Mucosa of rectum (tissue), 2 donors: ENCODE measurements around the gene CDHR2.

Source experiments
- H3K27ac ChIP-seq, 2 donors: one replicate each; pipeline ENCODE4 v1.7.0; 2013; ENCODE audit warnings: inconsistent platforms in 2 of 2, low read depth in 2 of 2, low read length in 2 of 2
- H3K27me3 ChIP-seq, 2 donors: one replicate each; pipeline ENCODE4 v1.7.0; 2013; ENCODE audit warnings: low read length in 2 of 2; ENCODE audit not compliant: control insufficient read depth in 2 of 2, insufficient read depth in 2 of 2
- H3K36me3 ChIP-seq, 2 donors: one replicate each; pipeline ENCODE4 v1.7.0; 2013; ENCODE audit warnings: low read length in 2 of 2; ENCODE audit not compliant: control insufficient read depth in 2 of 2, insufficient read depth in 2 of 2
- H3K4me1 ChIP-seq, 2 donors: one replicate each; pipeline ENCODE4 v1.7.0; 2013; ENCODE audit warnings: low read length in 2 of 2, mild to moderate bottlenecking in 1 of 2; ENCODE audit not compliant: control insufficient read depth in 2 of 2, insufficient read depth in 2 of 2
- H3K4me3 ChIP-seq, 2 donors: one replicate each; pipeline ENCODE4 v1.7.0; 2013; ENCODE audit warnings: low read length in 2 of 2
- H3K9ac ChIP-seq, 2 donors: one replicate each; pipeline ENCODE4 v1.7.0; 2013; ENCODE audit warnings: low read length in 2 of 2, low read depth in 1 of 2, mild to moderate bottlenecking in 1 of 2
- H3K9me3 ChIP-seq, 2 donors: one replicate each; pipeline ENCODE4 v1.7.0; 2013; ENCODE audit warnings: low read length in 2 of 2; ENCODE audit not compliant: control insufficient read depth in 2 of 2
- donor health status: healthy.
- donor health status: Normal muscosa, but diverticular disease.

The CDHR2 gene

DNA sequence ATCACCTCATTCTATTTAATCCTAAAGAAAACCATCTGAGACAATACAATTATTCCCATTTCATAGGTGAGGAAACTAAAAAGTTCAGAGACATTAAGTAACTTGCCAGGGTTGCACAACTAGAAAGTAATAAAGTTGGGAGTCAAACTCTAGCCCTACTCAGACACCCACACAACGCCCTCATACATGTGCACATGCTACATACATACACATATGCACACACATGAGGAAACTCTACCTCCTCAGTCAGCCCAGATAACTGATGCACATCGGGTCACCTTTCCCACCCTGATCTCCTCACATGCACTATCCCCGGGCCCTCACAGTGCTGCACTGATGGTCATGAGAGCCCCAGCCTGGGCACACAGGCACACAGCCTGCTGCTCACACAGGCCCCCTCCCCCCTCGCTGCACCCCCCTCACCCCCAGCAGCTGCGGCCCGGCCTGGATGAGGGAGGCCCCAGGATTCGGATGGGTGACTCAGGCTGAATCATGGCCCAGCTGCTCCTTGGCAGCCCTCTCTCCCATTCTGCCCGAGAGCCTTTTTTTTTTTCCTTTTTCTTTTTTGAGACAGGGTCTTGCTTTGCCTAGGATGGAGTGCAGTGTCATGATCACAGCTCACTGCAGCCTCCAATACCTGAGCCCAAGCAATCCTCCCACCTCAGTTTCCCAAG is 65.8 kb downstream of the CDHR2 start:
- Histone ChIP-seq H3K9ac (no peak overlapping the region), H3K9me3 (no peaks in the 10 kb centered on the region), H3K4me3 (no peak overlapping the region), H3K27ac (no peak overlapping the region), H3K4me1 (peaks cover 0 to 2% of the 10 kb centered on the region in 2 donors), H3K36me3 (no peaks in the 10 kb centered on the region), H3K27me3 (peaks cover 24 to 30% of the 10 kb centered on the region in 2 donors)

DNA sequence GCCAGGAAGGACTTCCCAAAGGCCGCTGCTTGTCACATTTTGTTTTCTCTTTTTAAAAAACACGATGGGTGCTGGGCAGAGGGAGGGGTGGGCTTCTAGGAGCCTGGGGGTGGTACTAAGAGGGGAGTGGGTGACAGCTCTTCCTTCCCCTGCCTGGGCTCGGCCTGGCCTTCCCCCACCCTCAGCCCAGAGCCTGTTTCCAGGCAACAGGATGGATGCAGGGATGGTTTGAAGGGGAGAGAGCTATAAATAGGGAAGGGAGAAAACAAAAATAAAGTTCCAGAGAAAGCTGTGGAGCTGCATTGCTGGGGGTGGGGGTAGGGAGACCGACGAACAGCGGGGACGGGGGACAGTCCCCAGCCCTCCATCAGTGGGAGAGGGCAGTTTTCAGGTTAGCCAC is 67.4 kb downstream of the CDHR2 start:
- H3K9ac ChIP-seq = no peak overlapping the region
- H3K36me3 ChIP-seq = no peaks in the 10 kb centered on the region
- H3K4me3 ChIP-seq = no peak overlapping the region
- no peaks in the 10 kb centered on the region for H3K9me3 ChIP-seq
- H3K27me3 ChIP-seq = peaks cover 37 to 44% of the 10 kb centered on the region in 2 donors
- peaks cover 0 to 2% of the 10 kb centered on the region in 2 donors for H3K4me1 ChIP-seq
- H3K27ac ChIP-seq = no peak overlapping the region

DNA sequence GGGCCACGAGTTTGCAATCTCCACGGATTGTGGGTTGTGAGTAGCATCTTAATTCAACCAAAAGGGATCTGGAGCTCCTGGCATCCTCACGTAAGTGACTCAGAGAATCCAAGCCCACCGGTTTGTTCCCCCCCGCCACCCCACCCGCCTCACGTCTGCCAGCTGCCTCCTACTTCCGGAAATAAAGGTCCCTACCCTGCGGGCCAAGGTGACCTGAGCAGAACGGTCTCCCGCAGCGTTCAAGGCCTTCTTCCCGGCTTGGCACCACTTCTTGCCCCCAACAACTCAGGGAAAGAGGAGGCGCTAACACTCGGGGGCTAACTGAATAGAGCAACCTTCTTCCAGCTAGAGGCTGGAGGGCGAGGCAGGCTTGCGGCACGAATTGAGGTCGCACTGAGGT is 69.6 kb downstream of the CDHR2 start:
- Histone ChIP-seq H3K27me3 (peaks cover 41 to 49% of the 10 kb centered on the region in 2 donors), H3K9me3 (no peaks in the 10 kb centered on the region), H3K27ac (no peak overlapping the region), H3K4me3 (no peak overlapping the region), H3K4me1 (peaks cover 0 to 2% of the 10 kb centered on the region in 2 donors), H3K36me3 (no peaks in the 10 kb centered on the region), H3K9ac (no peak overlapping the region)

DNA sequence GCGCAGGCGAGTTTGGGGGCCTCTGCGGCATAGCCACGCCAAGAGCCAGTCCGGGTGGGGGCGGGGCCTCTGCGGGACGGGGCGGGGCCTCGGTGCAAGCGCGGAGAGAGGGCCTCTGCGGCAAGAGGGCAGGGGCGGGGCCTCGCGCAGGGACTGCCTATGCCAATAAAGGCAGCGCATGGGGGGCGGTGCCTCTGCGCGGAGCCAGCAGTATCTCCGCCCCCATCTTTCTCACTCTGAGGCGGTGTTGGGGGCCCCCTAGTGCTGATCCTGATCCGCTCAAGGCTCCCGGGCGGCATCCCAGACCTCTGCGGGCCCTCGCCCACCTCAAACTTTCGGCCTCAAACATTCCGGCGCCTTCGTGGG is 70.0 kb downstream of the CDHR2 start:
- Histone ChIP-seq H3K4me3 (no peak overlapping the region), H3K9ac (no peak overlapping the region), H3K36me3 (no peaks in the 10 kb centered on the region), H3K4me1 (peaks cover 0 to 2% of the 10 kb centered on the region in 2 donors), H3K27me3 (peaks cover 41 to 53% of the 10 kb centered on the region in 2 donors), H3K27ac (no peak overlapping the region), H3K9me3 (no peaks in the 10 kb centered on the region)

DNA sequence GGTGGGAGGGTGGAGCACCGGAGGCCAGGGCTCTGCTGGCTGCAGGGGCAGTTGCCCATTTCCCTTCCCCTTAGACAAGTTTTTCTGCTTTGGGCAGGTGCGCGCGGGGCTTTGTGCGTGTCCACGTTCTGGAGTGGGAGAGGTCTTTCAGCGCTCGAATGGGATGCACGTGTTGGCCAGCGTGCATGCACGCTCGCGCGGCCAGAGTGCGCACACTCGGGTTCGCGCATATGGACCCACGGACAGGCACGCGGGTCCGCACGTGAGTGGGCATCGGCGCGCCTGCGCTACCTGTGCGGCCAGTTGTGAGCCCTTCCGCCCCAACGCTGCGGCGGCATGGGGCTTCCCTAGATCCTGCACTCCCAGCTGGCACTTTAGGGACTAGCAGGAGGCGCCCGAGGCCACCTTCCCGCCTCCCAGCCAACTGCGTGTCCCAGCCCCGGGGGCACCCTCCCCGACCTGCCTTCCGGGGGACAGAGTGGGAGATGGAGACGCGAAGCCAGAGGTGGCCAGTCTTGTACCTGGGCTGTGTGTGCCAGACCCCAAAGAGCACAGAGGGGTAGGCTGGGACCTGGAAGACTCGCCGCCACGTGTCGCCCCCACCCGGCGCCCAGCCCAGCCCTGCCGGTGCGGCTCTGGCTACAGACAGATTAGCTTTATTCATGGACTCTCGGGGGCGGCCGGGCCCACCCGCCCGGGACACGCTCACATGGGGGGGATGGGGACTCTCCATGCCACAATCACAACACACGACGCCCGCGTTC is 70.6 kb downstream of the CDHR2 start:
- H3K4me1 ChIP-seq = peaks cover 0 to 2% of the 10 kb centered on the region in 2 donors
- H3K27ac ChIP-seq = no peak overlapping the region
- no peaks in the 10 kb centered on the region for H3K36me3 ChIP-seq
- no peak overlapping the region for H3K4me3 ChIP-seq
- H3K9ac ChIP-seq = no peak overlapping the region
- H3K27me3 ChIP-seq = peaks cover 42 to 52% of the 10 kb centered on the region in 2 donors
- H3K9me3 ChIP-seq = no peaks in the 10 kb centered on the region

DNA sequence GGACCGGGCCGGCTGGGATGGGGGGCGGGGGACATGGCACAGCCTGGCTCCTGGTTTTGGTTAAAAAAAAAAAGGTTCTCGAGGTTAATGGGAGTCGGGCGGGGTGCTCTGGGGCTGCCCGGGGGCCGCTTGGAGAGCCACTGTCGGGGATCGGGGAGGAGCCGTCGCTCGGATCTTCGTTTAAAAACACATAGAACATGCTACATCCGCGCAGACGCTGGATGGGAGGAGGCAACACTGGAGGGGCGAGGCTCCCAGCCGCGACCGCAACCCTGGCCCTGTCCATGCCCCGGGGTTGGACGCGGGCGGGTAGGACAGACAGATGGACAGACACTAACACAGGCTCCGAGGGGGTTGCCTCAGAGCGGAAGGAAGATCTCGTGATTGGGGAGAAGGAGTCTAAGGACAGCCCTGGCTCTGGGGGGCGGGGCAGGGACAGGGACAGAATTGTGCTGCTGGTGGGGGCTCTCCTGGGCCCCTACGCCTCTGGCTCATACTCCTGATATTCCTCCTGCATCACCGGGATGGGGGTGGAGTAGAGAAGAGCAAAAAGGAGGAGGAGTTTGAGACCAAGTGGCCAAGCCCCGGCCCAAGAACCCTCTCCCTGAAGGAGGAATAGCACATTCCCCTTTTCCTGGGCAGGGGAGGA is 71.3 kb downstream of the CDHR2 start:
- Histone ChIP-seq H3K36me3 (no peaks in the 10 kb centered on the region), H3K9me3 (no peaks in the 10 kb centered on the region), H3K27ac (no peak overlapping the region), H3K4me3 (no peak overlapping the region), H3K9ac (no peak overlapping the region), H3K4me1 (peaks cover 0 to 2% of the 10 kb centered on the region in 2 donors), H3K27me3 (peaks cover 49 to 54% of the 10 kb centered on the region in 2 donors)

DNA sequence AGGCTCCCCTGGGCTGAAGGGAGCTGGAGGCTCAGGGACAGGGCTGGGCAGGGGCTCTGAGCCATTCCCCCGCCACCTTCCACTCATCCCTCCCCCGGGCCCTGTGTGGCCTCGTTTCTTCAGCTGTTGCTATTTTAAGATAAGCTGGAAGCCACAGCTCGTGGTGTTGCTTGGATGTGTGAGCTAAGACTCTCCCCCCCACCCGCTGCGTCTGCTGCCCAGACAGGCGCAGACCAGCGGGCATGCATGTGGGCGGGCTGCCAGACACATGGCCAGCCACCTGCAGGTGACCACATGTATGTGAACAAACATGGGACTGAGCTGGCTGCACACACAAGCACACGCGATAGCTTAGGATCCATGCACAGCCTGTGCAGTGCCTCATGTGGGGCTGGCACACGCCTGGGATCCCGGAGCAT is 72.5 kb downstream of the CDHR2 start:
- Histone ChIP-seq H3K9me3 (no peaks in the 10 kb centered on the region), H3K27me3 (peaks cover 54% of the 10 kb centered on the region in 2 donors), H3K9ac (no peak overlapping the region), H3K4me1 (peaks cover under 1 to 4% of the 10 kb centered on the region in 2 donors), H3K36me3 (no peaks in the 10 kb centered on the region), H3K4me3 (no peak overlapping the region), H3K27ac (no peak overlapping the region)

DNA sequence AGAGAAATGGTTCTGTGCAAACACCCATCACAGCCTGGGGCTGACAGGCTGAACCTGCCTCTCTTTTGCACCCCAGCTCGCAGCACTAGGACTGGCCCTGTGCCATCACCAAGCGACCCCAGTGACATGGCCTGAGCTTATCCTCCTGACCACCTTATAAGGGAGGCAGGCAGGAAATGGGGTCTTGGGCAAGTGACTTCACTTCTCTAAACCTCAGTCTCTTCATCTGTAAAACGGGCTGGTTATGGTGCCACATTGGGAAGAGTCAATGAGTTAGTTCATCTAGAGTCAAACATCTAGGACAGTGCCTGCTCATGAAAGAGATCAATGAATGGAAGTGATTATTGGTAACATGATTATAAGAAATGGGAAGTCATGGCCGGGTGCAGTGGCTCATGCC is 75.0 kb downstream of the CDHR2 start:
- peaks cover 3 to 4% of the 10 kb centered on the region in 2 donors for H3K4me1 ChIP-seq
- no peak overlapping the region for H3K9ac ChIP-seq
- H3K36me3 ChIP-seq = no peaks in the 10 kb centered on the region
- H3K27me3 ChIP-seq = peaks cover 56 to 57% of the 10 kb centered on the region in 2 donors
- H3K27ac ChIP-seq = no peak overlapping the region
- H3K9me3 ChIP-seq = no peaks in the 10 kb centered on the region
- no peak overlapping the region for H3K4me3 ChIP-seq

DNA sequence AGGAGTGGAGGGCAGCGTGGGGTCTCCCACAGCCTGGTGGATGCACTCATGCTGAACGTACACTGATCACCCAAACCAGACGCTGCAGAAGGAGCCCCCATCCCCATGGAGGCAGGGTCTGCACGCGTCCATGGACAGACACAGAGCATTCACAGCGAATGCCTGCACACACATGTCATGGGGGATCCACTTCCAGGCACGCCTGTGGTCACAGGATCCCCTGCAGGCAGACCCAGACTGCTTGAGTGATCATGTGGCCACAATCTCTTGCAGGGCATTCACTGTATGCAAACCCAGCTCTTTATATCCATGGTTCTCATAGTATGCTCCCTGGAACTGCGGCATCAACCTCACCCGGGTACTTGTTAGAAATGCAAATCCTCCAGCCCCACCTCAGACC is 75.8 kb downstream of the CDHR2 start:
- H3K4me1 ChIP-seq = peaks cover 5 to 7% of the 10 kb centered on the region in 2 donors
- H3K27ac ChIP-seq = no peak overlapping the region
- no peaks in the 10 kb centered on the region for H3K36me3 ChIP-seq
- H3K9ac ChIP-seq = no peak overlapping the region
- H3K9me3 ChIP-seq = no peaks in the 10 kb centered on the region
- peaks cover 54 to 57% of the 10 kb centered on the region in 2 donors for H3K27me3 ChIP-seq
- H3K4me3 ChIP-seq = no peak overlapping the region

DNA sequence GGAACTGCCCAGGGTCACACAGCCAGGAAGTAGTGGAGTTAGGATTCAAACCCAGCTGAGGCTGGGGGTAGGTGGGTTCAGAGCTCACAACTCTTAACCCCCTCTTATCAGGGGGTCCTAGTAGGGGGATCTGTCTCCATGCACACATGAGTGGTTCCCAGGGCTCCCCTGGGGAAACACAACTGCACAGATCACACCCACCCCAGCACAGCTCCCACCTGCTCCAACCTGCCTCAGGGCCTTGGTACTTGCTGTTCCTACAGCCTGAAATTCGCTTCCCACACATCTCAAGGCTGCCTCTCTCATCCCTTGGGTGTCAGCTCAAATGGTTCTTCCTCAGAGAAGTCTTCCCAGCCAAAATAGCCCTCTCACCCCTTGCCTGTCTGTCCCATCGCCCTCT is 76.4 kb downstream of the CDHR2 start:
- Histone ChIP-seq H3K27me3 (peaks cover 52 to 58% of the 10 kb centered on the region in 2 donors), H3K4me3 (no peak overlapping the region), H3K9ac (no peak overlapping the region), H3K36me3 (no peaks in the 10 kb centered on the region), H3K9me3 (no peaks in the 10 kb centered on the region), H3K4me1 (peaks cover 5 to 9% of the 10 kb centered on the region in 2 donors), H3K27ac (no peak overlapping the region)
